Measurements from ENCODE around the gene RCAN1.
A peak's percentile ranks its signal among the peaks of the same experiment; 100 is the strongest.
"Not testable (repeated sequence)": the region's sequence is repeated elsewhere in the genome, so short reads cannot be mapped to it uniquely, and the experiment has no call there.

Gene RCAN1

GRCh38 chr21:34514576-34515115 is 100.3 kb downstream of the RCAN1 start:
- DNase-seq (ENCODE audit: low read depth), result no peak

- DNase-seq (ENCODE audit: low read depth), result no peak
These were observed 101.7 kb downstream of the RCAN1 start for GRCh38 chr21:34513129-34513675.

- DNase-seq (ENCODE audit: low read depth), result no peak
These were observed 103.0 kb downstream of the RCAN1 start, which contains the start of gene KCNE1 for GRCh38 chr21:34511787-34512455. KCNE1 (minus strand) TSS chr21:34512210; CDS start chr21:34449634, 62,576 bp downstream.

- no peak for DNase-seq (ENCODE audit: low read depth)
These were observed 103.7 kb downstream of the RCAN1 start for GRCh38 chr21:34511181-34511580.

- DNase-seq (ENCODE audit: low read depth), result peak; percentile 53
These were observed 104.5 kb downstream of the RCAN1 start for GRCh38 chr21:34510148-34511142.

GRCh38 chr21:34509151-34509550 is 105.8 kb downstream of the RCAN1 start:
- DNase-seq (ENCODE audit: low read depth), result no peak

- DNase-seq (ENCODE audit: low read depth), result no peak
These were observed 110.3 kb downstream of the RCAN1 start for GRCh38 chr21:34504595-34504994.

- DNase-seq (ENCODE audit: low read depth), result no peak
These were observed 112.3 kb downstream of the RCAN1 start for GRCh38 chr21:34502480-34503106.

- DNase-seq (ENCODE audit: low read depth), result no peak
These were observed 113.2 kb downstream of the RCAN1 start for GRCh38 chr21:34501716-34502115.

GRCh38 chr21:34500191-34500590 is 114.7 kb downstream of the RCAN1 start:
- no peak for DNase-seq (ENCODE audit: low read depth)

GRCh38 chr21:34499116-34499515 is 115.8 kb downstream of the RCAN1 start:
- no peak for DNase-seq (ENCODE audit: low read depth)

- DNase-seq (ENCODE audit: low read depth), result no peak
These were observed 116.3 kb downstream of the RCAN1 start for GRCh38 chr21:34498623-34499022.

GRCh38 chr21:34483854-34484253 is 131.1 kb downstream of the RCAN1 start:
- DNase-seq (ENCODE audit: low read depth), result not testable (repeated sequence)

- not testable (repeated sequence) for DNase-seq (ENCODE audit: low read depth)
These were observed 131.5 kb downstream of the RCAN1 start for GRCh38 chr21:34483435-34483834.

- not testable (repeated sequence) for DNase-seq (ENCODE audit: low read depth)
These were observed 147.6 kb downstream of the RCAN1 start for GRCh38 chr21:34467333-34467732.
